ENCODE data around the gene PARD3. TPM values are rescaled to one million over a fixed set of nuclear protein-coding genes. Genes with fewer than 3 reads are reported as not detected.
A peak's percentile ranks its signal among the peaks of the same experiment; 100 is the strongest.

PARD3 gene
- total RNA-seq, 3 donors from 2014 or later (not counting 1 experiment from before 2014, with no cell fraction given) = 0.14 to 0.49 (median 0.38) TPM

DNA sequence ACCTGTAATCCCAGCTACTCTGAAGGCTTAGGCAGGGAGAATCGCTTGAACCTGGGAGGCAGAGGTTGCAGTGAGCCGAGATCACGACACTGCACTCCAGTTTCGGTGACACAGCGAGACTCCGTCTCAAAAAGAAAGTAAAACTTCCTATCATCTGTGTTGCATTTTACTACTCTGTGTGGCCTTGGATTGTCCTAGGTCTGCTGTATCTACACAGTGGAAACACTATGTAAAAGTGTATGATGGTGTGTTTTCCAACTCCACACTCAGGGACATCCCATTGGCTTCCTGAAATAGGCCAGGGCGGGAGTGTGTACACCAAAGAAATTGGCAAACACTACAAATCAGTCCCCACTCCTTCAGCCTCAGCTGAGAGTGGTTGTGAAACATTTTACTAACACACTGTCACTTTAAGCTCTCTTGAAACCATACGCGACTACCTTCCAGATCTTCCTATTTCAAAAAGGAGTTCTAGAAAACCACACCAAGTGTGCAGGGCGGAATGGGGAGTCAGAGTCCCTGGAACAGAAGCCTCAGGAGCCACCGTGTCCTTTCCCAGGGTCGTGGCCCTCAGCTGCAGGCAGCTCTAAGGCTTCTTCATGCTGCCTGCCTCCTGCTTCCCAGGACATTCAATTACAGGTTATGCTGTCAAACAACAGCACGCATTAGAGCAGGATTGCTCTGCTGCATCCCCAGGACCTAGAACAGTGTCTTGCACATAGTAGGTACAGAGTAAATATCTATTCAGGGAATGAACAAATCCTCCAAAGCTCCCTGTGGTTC is 275.4 kb downstream of the PARD3 start:
- H3K27me3 Mint-ChIP-seq (ENCODE audit: low read depth in 2 of 2) = peaks cover 0 to 3% of the 10 kb centered on the region in 2 donors

DNA sequence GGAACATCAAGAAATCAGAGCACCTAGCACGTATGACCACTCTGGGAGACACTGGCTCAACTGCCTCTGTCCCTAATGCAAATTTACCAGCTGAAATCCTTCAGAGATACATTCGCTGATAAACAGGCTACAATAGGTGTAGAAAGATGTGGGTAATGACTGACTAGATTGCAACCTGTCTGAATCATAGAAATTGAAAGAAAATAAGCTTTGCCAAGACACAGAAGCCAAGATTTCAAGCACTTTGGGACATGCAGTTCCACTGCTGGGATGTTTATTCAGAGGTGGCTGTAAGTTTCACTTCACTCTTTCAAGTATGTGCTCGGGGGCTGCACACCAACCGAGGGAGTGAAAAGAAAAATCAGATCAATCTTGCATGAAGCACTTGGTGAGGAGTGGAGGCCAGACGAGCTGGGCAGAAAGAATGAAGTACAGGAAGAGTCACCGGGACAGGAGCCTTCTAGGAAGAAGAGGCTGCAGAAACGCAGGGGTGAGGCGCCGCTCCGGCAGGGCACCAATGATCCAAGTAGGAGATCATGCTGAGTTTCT is 276.7 kb downstream of the PARD3 start:
- H3K36me3 Mint-ChIP-seq = no peaks in the 10 kb centered on the region
- WGBS (ENCODE audit: insufficient coverage) = 79% methylated on average over 10 of the region's 10 CpGs
- TF ChIP-seq CTCF (IDR thresholded peaks at IDR 0.05) = no peak
- H3K9me3 Mint-ChIP-seq = no peaks in the 10 kb centered on the region
- peaks cover 0 to 9% of the 10 kb centered on the region in 2 donors for H3K4me1 Mint-ChIP-seq
- intact Hi-C loops (cut with micrococcal nuclease) = no loop called here
- ATAC-seq (no peak), DNase-seq (no peak)
- Histone ChIP-seq H3K36me3 (ENCODE audit: control insufficient read depth, insufficient read depth, low read length) (no peaks in the 10 kb centered on the region), H3K4me1 (ENCODE audit: control insufficient read depth, insufficient read depth, low read length) (no peaks in the 10 kb centered on the region), H3K27ac (ENCODE audit: low read length) (no peak overlapping the region), H3K4me3 (ENCODE audit: low read length) (no peak overlapping the region), H3K27me3 (ENCODE audit: control insufficient read depth, insufficient read depth, low read length) (no peaks in the 10 kb centered on the region), H3K9me3 (ENCODE audit: control insufficient read depth, insufficient read depth, low read length) (no peaks in the 10 kb centered on the region)
- H3K4me3 Mint-ChIP-seq = no peak overlapping the region
- peak overlapping the region in 1 of 2 donors; percentile 27 for H3K27ac Mint-ChIP-seq
- H3K27me3 Mint-ChIP-seq (ENCODE audit: low read depth in 2 of 2) = peaks cover 0 to 3% of the 10 kb centered on the region in 2 donors

More for the DNA sequence above, 275.4 kb downstream of the PARD3 start:
- DNase-seq (no peak), ATAC-seq (no peak)
- no peak overlapping the region for H3K27ac Mint-ChIP-seq
- WGBS (ENCODE audit: insufficient coverage) = 78% methylated on average over 13 of the region's 13 CpGs
- TF ChIP-seq CTCF (IDR thresholded peaks at IDR 0.05) = no peak
- H3K4me1 Mint-ChIP-seq = peaks cover 0 to 9% of the 10 kb centered on the region in 2 donors
- Histone ChIP-seq H3K36me3 (ENCODE audit: control insufficient read depth, insufficient read depth, low read length) (no peaks in the 10 kb centered on the region), H3K4me1 (ENCODE audit: control insufficient read depth, insufficient read depth, low read length) (no peaks in the 10 kb centered on the region), H3K27ac (ENCODE audit: low read length) (no peak overlapping the region), H3K4me3 (ENCODE audit: low read length) (no peak overlapping the region), H3K27me3 (ENCODE audit: control insufficient read depth, insufficient read depth, low read length) (no peaks in the 10 kb centered on the region), H3K9me3 (ENCODE audit: control insufficient read depth, insufficient read depth, low read length) (no peaks in the 10 kb centered on the region)
- no peak overlapping the region for H3K4me3 Mint-ChIP-seq
- intact Hi-C loops (cut with micrococcal nuclease) = no loop called here
- no peaks in the 10 kb centered on the region for H3K36me3 Mint-ChIP-seq
- no peaks in the 10 kb centered on the region for H3K9me3 Mint-ChIP-seq

DNA sequence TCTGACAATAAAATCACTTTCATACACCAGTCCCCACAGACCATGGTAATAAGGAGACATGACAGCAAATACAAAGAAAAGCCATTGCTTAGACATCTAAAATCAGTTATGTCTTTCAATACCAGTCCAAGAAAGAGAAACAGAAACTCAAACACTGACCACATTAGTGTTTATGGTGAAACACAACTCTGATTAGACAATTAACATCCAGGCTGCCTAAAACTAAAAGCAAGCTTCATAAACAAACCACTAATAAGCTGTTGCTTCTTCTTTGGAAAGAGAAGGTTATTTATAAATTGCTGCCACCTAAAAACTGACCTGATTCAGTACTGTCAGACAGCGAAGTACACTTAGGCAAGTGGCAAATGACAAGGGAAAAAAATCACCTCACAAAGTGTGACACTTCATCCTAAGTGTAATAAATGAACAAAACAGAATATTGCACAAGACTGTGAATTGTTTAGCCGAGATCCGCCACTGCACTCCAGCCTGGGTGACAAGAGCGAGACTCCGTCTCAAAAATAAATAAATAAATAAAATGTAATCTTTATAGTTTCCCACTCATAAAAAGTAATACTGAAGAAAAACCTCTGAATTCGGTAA is 277.4 kb downstream of the PARD3 start:
- no peak overlapping the region for H3K27ac ChIP-seq (ENCODE audit: low read length)
- Mint-ChIP-seq H3K27ac (no peak overlapping the region), H3K9me3 (no peaks in the 10 kb centered on the region), H3K4me3 (no peak overlapping the region), H3K4me1 (peaks cover 0 to 9% of the 10 kb centered on the region in 2 donors), H3K36me3 (no peaks in the 10 kb centered on the region), H3K27me3 (ENCODE audit: low read depth in 2 of 2) (peaks cover 0 to 6% of the 10 kb centered on the region in 2 donors)
- no peak for DNase-seq
- intact Hi-C loops (cut with micrococcal nuclease) = no loop called here
- no peaks in the 10 kb centered on the region for H3K36me3 ChIP-seq (ENCODE audit: control insufficient read depth, insufficient read depth, low read length)
- peak in 2 of 3 donors; percentile 49 to 53 for ATAC-seq
- no peak overlapping the region for H3K4me3 ChIP-seq (ENCODE audit: low read length)
- H3K27me3 ChIP-seq (ENCODE audit: control insufficient read depth, insufficient read depth, low read length) = no peaks in the 10 kb centered on the region
- WGBS (ENCODE audit: insufficient coverage) = 65% methylated on average over 3 of the region's 6 CpGs
- H3K4me1 ChIP-seq (ENCODE audit: control insufficient read depth, insufficient read depth, low read length) = no peaks in the 10 kb centered on the region
- no peak for TF ChIP-seq CTCF (IDR thresholded peaks at IDR 0.05)
- H3K9me3 ChIP-seq (ENCODE audit: control insufficient read depth, insufficient read depth, low read length) = no peaks in the 10 kb centered on the region
